ENCODE measurements around the gene UNC13C.

DNA sequence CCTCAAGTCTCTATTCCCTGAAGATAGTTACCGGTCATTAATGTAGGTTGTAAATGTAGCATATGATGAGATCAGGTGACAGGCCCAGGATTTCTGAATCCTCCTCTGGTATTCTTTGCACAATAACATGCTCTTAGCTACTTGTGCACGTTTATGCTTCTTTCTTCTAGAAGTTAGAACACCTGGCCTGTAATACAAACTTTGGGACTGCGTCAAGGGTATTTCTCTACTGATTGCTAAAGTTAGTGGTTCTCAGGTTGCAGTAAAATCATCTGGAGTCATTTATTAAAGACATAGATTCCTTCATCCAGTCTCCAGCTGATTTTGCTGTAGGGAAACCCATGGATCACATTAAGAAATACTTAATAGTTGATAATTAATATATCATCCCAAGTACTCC lies 48.0 kb downstream of the UNC13C start:
- TF ChIP-seq POLR2A (IDR thresholded peaks at IDR 0.05) = no peak
- TF ChIP-seq, protein P1, sequence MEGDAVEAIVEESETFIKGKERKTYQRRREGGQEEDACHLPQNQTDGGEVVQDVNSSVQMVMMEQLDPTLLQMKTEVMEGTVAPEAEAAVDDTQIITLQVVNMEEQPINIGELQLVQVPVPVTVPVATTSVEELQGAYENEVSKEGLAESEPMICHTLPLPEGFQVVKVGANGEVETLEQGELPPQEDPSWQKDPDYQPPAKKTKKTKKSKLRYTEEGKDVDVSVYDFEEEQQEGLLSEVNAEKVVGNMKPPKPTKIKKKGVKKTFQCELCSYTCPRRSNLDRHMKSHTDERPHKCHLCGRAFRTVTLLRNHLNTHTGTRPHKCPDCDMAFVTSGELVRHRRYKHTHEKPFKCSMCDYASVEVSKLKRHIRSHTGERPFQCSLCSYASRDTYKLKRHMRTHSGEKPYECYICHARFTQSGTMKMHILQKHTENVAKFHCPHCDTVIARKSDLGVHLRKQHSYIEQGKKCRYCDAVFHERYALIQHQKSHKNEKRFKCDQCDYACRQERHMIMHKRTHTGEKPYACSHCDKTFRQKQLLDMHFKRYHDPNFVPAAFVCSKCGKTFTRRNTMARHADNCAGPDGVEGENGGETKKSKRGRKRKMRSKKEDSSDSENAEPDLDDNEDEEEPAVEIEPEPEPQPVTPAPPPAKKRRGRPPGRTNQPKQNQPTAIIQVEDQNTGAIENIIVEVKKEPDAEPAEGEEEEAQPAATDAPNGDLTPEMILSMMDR (IDR thresholded peaks at IDR 0.05) = no peak

All from vagina (tissue), 2 donors.